ENCODE data around the gene EXOSC7.
"Not testable (repeated sequence)": the region's sequence is repeated elsewhere in the genome, so short reads cannot be mapped to it uniquely, and the experiment has no call there.

The EXOSC7 gene

DNA sequence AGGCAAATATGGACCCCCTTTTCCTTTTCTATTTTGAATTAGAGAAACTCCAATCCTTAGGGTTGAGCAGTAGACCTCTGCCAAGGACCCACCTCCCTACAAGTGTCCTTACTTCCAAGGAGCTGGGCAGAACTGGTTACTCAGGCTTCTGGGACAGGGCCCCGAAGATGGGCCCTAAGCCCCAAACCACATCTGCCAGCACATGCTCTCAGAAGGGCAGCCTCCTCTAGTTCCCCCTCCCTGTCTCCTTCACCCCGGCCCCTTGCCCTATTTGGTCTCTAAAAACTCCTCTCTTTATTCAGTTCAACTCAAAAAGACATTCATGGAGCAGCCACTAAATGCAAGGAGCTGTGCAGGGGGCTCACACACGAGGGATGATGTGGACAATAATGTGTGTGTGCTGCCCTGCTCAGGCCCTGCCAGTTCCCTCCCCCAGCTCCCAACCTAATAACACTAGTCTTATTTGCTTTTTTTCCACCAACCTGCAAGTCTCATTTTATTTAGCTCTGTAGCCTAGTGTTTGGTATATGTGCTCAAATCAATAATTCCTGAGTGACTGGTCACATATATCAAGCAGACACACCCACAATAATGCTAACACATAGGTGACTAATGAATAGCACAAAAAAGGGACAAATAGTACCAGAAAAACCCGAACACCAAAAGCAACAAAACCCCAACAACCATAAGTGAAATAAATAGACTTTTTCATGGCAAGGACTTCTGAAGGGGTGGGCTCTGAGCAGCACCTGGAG is 12.3 kb upstream of the EXOSC7 start:
- DNase-seq: no peak

DNA sequence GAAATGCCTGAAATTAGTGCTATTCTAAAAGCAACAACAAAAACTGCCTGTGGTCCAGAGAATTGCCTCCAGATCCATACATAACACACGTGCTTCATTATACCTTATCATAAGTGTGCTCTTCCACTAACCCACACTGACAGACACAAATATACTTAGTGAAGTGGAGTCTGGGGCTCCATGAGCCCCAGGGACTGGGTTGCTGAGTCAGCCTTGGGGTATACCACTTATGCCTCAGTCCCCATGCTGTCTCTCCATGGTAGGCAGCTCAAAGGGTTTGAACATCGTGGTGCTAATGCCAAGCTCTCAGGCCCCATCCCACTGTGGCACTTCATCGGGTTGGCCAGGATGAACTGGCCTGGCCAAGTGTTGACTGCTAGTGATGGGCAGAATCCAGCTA is 10.9 kb upstream of the EXOSC7 start:
- DNase-seq: no peak

DNA sequence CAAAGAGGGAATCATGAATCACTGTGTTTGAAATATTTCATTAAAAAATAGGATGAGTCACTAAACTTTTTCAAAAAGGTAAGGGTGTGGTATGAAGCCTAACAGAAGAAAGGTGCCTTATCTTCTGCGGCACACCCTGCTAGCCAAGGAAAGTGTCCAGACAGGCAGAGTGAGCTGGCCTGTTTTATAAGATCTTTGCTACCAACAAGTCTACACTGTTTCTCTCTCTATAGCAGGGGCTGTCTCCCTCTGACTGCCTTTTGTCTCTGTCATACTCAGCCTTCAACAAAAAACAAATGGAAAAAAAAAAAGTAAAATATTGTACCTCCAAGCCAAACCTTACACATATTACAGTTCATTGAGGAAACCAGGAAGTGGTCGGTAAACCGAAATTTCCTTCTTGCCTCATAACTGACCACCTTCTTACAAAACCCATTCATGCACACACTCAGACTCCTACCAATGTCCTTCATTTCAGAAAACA is 9.2 kb upstream of the EXOSC7 start:
- DNase-seq: no peak

DNA sequence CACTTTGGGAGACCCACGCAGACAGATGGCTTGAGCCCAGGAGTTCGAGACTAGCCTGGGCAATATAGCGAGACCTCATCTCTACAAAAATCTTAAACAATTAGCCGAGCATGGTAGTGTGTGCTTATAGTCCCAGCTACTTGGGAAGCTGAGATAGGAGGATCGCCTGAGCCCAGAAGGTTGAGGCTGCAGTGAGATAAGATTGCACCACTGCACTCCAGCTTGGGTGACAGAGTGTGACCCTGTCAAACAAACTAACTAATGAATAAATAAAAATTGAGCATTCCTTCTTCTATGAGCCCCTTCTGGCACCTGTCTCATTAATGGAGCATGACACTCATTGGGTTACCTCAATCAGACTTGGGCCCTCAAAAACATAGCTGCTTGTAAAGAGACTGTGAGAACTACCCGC is 7.6 kb upstream of the EXOSC7 start:
- DNase-seq: no peak

DNA sequence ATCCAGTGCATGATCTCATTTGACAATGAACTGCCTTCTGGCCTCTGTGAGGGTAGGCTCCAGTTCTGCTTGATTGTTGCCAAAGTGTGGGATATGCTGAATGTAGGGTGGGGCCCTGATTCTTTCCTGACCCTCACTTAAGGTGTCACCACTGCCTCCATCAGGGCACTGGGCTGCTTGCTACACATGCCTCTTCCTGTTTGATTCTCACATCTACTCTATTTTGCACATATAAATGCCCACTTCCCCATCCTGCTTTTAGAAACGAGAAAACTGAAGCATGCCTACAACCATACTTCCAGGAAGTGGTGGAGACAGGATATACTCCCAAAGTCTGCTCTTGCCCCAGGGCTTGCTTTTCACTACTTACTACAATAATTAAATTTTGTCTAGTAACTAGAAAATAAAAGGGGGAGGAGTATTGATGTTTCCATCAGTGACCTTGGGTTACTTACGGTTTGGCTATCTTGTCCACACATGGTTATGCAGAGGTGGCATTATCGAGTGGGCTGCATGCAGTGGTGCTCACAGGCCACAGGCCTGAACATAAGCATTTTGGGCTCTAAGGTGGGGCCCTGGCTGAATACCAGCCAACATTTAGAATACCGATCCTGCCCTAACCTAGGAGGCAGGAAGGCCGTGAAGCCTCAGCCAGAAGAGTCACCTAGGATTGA is 6.8 kb upstream of the EXOSC7 start:
- DNase-seq: no peak

DNA sequence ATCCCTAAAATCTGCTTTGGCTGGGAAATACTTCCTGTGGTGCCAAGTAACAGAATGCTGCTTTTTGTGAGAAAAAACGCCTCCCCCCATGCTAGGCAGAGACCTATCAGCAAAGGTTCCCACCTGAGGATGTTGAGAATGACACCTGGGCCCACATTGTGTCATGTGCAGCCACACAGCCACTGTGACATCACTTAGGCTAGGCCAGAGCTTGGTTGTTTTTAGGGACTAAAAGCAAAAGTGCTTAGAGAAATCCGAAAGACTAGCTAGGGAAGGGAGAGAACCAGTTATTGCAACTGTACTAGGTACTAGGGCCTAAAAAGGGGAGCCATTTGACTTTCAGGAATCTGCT is 6.2 kb upstream of the EXOSC7 start:
- DNase-seq: no peak

DNA sequence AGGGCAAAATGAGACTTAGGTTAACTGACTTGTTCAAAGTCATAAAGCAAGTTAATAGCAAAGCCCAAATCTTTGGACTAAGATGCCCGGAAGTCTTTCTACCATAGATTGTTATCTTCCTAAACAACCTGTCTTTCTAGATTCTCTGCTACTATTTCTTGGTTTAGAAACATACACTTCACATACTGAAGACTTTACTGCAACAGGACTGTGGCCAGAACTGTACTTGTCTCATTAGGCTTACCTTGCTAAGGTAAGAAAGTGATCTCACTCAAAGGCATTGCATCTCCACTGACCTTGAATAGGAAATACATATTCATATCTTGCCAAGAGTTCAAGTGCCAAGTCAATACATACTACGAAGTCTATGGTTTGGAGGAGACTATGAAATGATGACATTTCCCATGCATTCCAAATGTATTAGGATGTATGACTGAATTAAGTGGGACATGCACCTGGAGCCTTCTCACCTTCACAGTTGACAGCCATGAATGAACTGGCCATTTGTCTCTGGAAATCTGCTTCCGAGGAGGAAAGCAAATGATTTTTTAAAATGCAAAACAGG is 5.0 kb upstream of the EXOSC7 start:
- DNase-seq: no peak

DNA sequence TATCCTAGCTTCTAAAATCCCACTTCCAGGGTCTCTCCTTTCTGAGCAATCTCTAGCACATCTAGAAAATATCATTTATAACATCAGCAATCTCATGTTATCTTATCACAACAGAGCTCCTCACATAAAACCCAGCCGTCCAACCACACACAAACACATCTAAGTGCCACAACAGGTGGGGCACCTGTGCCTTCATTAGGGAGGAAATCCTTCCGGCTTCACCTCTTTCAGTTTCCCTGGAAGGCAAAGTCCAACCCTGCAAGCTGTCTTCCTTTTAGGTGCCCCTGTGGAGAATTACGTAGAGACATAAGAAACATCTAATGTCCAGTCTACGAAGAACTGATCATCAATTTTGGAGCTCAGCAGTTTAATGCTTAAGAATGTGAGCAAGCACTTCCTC is 1.6 kb upstream of the EXOSC7 start:
- no peak for DNase-seq

DNA sequence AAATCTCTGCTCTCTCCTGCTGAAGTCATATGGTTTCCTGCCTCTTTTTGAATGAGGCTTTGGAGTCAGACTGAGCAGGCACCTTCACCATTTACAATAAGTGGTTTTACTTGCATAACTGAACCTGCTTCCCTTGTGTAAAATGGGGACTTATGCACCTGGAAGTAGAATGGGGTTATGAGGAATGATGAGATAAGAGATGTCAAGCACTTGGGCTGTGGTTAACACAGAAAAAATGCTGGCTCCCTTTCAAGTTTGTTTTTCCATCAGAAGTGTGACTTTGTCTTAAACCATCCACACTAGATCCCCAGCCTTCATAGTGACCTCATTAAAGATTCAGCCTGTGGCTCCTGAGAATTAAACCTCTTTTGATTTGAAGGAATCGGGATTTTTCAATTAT is 5.2 kb downstream of the EXOSC7 start:
- DNase-seq: no peak

DNA sequence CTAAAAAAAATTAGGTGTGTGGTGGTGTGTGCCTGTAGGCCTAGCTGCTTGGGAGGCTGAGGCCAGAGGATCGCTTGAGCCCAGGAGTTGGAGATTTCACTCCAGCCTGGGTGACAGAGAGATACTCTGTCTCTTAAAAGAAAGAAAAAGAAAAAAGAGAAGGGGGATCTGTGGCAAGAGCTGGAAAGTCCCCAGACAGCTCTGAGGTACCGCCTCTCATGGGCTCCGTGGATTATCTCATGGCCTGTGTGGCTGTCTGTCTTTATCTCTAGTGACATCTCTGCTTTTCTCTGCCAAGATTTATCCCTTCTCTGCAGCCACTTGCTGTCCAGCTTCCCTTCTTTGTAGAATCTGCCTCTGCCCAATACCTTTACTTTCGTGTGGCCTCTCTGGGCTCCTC is 5.7 kb downstream of the EXOSC7 start:
- DNase-seq: no peak

DNA sequence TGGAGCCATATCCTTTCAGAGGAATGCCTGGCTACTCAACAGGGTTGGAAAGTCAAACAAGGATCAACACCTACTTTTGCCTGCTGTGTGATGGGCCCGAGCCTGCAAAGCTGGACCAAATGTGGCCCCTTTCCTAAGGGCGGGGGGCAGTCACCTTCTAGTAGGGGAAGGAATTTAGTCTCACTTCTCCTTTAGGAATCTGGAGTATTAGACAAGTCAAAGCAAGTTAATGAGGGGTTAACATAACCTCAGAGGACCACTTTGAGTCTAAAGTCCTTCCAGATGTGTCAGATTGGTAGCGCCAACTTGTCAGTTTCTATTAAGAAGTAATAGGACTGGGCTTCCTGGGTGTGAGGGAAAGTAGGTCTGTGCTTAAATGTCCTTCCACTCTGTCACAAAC is 6.8 kb downstream of the EXOSC7 start:
- no peak for DNase-seq

DNA sequence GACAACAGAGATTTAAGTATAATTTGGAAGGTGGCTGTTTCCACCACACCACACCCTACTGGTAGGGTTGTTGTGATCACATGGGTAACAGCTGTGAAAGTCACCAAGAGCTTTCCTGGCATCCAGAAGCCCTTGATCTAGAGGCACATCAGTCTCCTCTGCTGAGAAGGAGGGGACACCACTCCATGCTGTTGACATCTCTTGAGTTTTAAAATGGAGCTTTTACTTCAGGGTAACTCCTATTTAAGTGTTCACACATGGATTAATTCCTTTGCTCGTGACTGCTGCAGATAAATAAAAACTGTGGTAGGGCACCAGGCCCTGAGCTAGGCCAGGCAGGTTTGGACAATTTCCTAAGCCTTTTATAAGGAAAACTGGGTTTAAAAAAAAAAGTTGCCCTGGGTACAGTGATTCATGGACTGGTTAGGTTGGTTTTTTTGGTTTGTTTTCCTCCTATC is 7.5 kb downstream of the EXOSC7 start:
- DNase-seq: no peak

DNA sequence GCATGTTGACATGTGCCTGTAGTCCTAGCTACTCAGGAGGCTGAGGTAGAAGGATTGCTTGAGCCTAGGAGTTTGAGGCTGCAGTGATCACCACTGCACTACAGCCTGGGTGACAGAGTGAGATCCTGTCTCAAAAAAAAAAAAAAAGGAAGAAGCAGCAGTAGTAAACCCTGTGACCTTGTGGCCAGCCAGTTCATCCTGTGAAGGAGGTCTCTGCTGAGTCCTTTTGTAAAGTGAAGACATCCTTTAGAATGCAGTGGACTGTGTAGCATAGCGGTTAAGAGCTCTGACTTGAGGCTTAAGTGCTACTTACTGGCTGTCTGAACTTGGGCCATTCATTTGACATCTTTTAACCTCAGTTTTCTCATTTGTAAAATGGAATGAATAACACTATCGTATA is 8.3 kb downstream of the EXOSC7 start:
- no peak for DNase-seq

DNA sequence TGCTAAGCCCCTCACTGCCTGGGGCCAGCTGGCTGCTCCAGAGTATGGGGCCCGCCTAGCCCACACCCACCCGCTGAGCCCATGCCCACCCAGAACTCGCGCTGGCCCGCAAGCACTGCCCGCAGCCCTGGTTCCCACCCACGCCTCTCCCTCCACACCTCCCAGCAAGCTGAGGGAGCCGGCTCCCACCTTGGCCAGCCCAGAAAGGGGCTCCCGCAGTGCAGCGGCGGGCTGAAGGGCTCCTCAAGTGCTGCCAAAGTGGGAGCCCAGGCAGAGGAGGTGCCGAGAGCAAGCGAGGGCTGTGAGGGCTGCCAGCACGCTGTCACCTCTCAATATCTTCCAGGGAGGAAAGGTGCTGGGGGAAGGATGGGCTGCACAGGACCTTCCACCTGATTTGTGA is 10.3 kb downstream of the EXOSC7 start:
- not testable (repeated sequence) for DNase-seq

DNA sequence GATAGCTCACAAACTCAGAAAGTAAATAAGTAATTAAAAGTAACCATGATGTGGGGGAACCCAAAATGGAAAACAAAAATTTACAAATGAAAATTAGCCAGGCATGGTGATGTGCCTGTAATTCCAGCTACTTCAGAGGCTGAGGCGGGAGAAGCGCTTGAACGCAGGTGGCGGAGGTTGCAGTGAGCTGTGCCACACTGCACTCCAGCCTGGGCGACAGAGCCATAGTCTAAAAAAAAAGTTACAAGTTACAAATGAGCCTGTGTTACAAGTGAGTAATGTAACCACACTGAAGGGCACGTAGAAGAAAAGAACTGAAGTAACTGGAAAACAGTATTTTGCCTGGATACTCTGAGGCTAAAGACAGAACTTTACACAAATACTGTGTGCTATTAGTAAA is 11.3 kb downstream of the EXOSC7 start:
- DNase-seq: no peak

DNA sequence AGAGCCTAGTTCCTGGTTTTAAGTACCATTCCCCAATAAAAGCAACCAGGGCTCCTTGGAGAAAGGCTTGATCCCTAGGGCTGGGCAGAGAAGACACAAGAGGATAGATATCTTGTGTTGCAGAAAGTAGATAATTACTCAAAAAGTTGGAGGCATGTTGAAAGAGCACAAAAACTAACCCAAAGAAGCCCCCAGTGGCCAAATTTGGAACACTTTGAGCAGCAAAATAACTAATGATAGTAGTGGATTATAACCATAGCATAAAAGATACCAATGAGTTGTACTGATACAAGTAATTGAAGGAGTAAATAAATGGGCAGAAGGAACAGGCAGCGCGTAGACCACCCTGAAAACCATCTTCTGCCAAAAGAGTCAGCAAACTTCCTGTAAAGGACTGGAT is 12.0 kb downstream of the EXOSC7 start:
- no peak for DNase-seq

DNA sequence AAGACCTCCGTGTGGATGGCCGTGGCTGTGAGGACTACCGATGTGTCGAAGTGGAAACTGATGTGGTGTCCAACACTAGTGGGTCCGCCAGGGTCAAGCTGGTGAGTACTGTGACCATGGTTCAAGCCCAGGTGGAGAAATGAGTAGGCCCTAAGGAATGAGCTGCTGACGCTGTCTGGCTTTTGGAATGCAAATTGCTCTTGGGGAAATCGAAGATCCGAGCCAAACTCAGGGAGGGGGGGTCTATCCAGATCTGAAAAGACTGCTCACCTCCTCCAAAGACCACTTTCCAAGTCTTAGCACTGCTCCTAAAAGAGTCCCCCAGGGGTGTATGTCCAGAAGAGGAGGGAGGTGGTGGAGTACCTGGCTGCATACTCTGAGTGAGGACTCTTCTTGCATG is 13.1 kb downstream of the EXOSC7 start:
- DNase-seq: no peak

DNA sequence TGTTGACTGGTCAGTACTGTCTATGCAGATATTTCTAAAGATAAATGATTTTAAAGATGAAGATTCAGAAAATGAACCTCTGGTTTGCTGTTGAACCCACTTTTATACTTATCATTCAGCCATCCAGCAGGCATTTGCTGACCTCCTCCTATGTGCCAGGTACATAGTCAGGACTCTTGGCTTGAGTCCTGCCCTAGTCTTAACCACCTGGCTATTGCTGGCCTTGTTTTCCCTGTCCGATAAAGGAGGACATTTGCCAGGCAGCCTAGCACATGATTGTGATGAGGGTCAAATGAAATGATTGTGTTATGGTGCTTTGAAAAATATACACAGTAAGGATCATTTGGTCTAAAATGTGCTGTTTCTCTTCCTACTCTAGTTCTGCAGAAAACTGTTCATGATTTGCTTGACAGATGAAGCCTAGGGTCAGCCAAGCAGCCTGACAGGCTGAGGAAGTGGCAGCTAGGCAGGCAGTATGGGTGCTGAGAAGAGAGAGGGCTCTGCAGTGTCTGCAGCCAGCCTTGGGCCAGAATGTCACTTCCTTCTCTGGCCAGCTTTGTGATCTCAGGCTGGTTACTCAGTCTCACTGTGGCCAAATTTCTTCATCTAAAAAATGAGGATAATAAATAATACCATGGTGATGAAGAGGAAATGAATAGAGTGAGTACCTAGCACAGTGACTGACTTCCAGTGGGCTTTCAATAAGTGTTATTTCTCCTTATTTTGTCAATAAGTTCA is 13.8 kb downstream of the EXOSC7 start:
- no peak for DNase-seq

DNA sequence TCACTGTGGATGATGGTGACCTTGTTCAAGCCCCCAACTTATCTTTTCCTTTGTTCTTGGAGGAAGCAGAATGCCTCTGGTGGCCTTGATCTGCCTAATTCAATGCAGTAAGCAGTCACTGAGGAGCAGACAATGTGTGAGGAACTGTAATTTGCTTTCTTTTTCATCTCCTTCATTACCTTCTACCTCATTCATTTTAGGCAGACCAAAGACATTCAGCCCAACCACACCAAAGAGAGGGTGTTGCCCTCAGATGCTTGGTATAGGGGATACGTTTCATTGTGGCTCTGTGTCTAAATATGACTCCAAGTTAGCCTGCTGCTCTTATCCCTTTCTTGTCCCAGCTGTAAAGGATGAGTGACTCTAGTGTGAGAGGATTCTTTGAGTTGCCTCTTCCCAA is 15.3 kb downstream of the EXOSC7 start:
- DNase-seq: no peak

DNA sequence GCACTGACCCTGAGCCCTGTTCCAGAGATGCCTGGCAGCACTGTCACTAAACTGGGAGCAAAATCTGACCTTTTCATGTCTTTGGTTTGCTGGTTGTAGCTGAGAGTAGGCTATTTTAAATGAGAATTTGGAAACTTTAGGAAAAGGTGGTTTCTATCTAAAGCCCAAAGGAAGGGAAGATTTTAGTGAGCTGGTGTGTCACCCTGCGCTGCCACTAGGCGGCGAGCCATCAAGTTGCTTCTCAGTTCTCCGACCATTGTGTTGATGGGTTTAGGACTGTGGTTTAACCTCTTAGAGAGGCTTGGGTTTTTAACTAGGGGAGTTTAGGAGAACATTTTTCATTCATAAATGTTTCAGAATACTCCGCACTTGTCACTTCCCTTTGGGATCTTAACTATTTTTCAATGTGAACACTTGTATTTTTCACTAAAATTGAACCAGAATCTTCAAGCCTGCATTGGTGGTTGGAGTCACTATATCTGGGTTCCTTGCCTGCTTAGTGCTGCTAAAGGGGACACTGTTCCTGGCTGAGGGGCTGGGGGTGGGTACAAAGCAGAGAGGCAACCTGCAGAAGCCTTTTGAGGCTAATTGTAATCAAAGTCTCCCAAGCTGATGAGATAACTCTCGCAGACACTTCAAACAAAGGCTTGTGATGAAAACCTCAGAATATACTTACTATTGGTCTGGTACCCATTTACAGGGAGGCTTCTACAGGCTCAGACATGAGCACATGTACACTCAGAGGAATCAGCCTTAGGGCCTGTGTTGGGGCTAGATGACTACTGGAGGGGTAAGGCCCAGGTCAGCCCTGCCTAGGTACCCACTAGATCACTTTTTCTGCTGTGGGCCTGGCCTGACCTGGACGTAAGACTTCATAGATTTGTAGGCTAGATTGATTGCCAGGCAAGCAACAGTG is 16.8 kb downstream of the EXOSC7 start:
- no peak for DNase-seq

DNA sequence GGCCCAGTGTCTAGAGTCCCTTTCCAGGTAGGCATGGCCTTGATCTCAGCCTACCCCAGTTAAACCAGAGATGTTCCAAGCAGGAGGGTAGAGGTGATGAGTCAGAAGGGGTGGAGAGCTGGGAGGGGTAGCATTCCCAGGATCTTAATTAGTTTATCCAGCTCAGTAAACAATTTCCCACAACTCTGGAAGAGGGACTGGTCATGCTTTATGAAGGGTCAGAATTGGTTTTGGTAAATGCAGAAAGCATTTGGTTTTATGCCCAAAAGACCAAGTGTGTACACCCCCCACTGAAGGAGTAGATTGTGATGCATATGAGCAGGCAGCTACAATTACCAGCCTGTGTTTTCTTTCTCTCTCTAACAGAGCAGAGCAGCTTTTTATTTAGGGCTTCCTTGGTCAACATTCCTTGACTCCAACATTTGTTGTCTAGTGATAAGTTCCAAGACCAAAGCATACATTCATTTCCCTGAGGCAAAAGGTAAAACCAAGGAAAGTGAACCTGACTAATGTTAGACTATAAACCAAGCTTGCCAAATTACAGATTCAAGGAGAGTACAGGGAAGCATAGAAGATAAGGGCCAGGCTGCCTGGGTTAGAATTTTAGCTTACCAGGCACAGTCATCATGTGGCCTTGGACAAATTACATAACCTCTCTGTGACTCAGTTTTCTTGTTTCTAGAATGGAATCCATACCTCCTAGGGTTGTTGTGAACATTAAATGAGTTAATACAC is 17.6 kb downstream of the EXOSC7 start:
- no peak for DNase-seq
